Iris pigment epithelial cell (primary cell): ENCODE results near the gene TST.
"Not testable (repeated sequence)": the region's sequence is repeated elsewhere in the genome, so short reads cannot be mapped to it uniquely, and the experiment has no call there.

Experiments used
- DNase-seq: peaks from one replicate; pipeline ENCODE4 v3.0.0-alpha.2; 2011; ENCODE audit warnings: low read depth

The TST gene

DNA sequence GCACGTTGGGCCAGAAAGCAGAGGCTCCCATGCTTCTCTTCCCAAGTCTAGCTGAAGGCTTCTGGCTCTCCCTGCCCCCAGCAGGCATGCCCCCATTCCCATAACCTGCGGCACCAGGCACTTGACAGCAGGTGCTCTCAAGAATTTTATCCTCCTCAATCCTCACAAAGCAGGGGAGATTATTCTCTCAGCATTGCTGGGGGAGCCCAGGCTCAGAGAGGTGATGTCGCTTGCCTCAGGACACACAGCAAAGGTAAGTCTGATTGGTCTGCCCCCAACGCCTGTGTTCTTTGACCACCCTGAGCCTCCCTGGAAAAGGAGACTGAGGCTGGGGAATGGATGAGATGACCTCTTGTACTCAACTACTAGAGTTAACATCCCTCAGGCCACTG is 4.8 kb downstream of the TST start:
- no peak for DNase-seq

- DNase-seq = no peak
Observed at GRCh38 chr22:37012956-37013355, 6.3 kb downstream of the TST start.

DNA sequence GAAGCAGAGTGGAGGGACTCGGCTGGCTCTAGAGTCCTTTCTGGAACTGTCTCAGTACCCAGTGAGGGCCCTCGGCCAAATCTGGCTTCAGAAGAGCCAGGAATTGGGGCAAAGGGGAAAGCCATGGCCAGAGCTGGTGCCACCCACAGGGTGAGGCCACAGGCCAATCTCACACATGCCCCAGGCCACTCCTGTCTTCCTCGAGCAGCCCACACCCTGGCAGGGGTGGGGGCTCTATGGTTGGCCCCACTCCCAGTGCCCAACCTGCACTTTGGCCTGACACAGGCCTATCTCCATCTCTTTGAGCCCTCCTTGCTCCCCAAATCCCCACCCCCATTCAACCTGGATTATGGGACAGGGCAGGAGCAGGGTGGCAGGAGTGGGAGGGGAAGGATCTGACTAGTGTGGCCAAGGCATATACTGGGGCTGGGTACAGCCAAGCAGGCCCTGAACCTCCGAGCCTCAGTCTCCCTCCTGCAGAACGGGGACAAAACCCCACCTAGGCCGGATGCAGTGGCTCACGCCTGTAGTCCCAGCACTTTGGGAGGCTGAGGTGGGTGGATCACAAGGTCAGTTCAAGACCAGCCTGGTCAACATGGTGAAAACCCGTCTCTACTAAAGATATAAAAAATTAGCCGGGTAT is 6.9 kb downstream of the TST start:
- no peak for DNase-seq

DNA sequence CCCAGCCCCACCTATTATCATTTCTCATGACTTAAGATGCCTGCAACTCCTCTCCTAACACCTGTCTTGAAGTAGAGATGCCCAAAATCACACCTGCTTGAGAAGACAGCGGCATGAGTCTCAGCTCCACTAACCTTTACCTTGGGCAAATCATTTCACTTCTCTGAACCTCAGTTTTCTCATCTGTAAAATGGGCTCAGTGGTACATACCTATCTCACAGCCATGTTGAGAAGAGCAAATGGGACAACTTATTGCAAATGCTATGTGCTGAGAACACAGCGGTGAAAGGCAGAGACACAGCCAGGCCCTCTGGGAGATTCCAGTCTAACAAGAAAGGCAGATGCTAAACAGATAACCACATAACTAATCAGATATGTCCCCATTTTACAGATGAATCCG is 7.8 kb downstream of the TST start:
- DNase-seq = no peak

GRCh38 chr22:37010976-37011375 is 8.3 kb downstream of the TST start:
- DNase-seq = no peak

DNA sequence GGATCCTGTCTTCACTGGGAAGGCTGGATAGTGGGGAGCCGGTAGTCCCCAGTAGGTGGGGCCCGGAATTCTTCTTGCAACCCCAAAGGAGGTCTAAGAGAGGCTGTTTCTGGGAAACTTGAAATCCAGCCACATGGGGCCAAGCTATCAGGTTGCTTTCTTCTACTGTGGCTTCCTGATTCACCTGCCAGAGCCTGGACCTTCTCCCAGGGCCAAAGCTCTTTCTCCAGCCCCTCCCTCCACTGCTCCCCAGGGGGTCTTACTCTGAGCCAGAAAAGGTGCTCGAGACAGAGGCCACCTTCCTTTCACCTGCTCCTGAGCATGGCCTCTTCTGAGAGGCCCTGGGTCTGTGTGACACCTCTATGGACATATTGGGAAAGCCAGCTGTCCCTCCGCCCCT is 9.1 kb downstream of the TST start:
- DNase-seq = no peak

GRCh38 chr22:37009490-37009889 is 9.8 kb downstream of the TST start:
- no peak for DNase-seq

DNA sequence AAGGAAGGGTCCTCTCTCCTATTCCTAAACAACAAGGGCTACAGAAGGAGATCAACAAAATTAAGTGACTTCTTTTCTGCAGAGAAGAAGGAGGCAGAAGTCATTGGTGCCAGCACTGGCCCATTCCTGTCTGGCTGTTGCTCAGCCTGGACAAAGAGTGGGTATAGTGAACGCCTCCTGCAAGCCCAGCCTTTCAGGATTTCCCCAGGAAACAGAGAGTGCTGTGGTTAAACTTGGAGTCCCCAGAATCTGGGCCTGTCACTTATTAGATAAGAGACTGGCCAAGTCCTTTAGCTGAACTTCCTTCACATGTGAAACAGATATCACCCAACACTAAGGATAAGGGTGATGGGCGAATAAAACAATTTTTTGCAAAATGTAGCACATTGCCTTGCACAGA is 10.9 kb downstream of the TST start:
- DNase-seq = no peak

DNA sequence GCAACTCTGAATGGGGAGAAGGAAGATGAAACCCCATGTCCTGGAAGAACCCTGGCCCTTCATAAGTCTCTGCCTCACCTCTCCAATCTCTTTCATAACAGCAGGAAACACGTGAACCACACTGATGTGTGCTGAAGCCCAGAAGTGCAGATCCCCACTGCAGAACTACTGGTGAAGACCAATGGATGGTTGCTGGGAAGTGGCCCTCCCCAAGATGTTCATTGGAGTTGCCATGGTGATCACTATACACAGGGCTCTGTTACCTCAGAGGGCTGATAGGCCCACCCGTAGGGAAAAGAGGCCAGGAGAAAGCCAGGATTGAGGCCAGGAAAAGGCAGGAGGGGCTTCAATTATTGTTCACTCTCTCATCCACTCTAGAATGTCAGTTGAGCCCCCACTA is 11.6 kb downstream of the TST start:
- no peak for DNase-seq

DNA sequence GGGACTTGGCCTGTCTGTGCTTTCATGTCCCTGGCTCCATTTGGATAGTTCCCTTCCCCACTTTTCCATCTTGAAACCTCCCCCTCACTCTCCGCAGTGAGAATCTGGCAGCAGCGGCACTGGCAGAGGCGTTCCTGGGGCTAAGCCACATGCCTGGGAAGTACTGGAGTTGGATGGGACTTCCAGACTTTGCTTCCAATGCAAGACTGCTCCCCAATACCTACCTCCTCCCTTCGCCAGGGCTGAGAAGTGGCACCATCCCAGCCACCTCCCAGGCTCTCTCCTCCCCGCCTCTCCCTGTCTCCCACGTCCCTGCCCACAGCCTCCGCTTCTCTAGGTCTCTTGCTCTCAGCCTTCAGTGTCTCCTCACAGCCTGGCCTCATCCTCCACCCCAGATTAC is 16.6 kb downstream of the TST start:
- no peak for DNase-seq

- DNase-seq = no peak
Observed at GRCh38 chr22:37001826-37002225, 17.4 kb downstream of the TST start.

DNA sequence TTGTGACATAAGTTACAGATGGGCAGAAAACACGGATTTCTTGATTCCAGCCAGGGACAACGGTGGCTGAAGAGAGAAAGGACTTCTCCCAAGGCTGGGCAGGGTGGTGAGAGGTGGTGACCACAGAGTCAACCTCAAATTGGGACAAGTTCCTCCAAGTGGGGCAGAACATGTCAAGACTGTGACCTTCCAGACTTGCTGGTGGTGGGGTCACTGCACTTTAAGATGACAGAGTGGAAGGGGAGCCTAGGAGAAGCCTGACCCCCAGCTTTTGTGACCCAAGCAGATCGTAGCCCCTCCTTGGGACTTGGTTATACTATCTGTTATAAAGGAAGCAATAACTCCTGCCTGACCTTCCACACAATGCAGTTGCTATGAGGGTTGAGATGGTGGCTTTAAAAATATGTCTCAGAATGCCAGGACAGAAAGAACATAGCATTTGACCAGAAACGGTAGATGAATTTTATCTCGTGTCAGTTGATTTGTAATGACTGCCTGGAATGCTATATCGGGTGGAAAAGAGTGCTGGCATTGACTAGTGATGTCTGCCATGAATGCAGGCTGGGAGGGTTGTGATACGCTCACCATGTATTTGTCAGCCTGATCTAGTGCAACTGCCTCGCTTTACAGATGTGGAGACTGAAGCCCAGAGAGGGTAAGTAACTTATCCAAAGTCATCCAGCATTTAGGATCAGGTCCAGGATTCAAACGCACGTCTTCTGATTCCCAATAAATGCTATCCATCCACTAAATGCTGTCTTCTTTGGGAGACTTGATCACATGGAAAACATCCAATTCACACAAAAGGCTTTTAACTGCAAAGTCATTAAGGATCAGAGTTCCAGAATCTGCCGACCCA is 18.3 kb downstream of the TST start:
- DNase-seq = no peak

DNA sequence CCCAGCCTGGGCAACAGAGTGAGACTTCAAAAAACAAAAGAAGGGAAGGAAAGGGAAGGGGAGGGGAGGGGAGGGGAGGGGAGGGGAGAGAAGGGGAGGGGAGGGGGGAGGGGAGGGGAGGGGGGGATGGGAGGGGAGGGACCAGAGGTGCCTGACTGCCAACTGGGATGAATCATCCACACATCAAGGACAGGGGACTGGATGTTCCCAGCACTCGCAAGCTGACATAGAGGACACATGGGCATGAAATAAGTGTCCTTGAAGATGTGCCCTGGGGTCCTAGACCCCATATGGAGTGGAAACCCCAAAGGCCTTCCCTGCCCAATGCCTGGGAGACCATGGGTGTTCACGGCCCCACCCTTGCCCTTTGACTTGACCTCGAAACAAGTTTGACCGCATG is 19.8 kb downstream of the TST start:
- no peak for DNase-seq

- DNase-seq = peak; percentile 45
Observed at GRCh38 chr22:36998620-36999351, 20.5 kb downstream of the TST start.

DNA sequence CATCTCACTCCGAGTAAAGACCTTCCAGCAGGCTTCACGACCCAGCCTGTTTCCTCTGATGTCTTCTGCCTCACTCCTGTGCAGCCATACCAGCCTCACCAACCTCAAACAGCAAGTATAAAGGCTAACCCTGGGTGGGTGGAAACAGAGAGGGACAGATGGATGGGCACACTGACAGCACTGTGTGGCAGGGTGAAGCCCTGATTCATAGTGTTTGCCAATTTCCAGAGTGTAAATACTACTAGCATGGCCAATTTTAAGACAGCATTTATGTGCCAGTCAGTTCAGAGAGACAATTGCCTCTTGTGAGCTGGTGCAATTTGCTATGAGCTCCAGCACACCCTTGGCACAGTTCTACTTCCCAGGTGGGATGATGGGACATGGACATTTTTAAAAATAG is 21.5 kb downstream of the TST start:
- no peak for DNase-seq

- no peak for DNase-seq
Observed at GRCh38 chr22:36991206-36991605, 28.0 kb downstream of the TST start.

DNA sequence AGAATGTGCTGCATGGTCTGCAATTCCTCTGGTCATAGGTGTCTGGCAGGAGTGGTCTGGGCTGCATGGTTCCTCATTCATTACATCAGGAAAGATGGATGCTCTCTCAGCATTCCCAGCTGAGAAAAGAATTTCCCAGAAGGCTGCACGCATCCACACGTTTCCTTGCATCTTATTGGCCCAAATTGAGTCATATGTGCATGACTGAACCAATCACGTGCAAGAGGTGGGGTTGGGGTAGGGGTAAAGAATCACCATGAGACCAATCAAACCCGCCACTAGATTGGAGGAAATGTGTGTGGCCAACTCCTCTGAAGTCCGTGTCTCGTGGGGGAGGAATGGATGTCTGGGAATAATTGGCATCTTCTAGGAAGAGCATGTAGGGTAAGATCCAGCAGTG is 28.8 kb downstream of the TST start:
- no peak for DNase-seq

- not testable (repeated sequence) for DNase-seq
Observed at GRCh38 chr22:36989012-36989411, 30.2 kb downstream of the TST start.

GRCh38 chr22:36988075-36988832 is 31.0 kb downstream of the TST start:
- DNase-seq = no peak

DNA sequence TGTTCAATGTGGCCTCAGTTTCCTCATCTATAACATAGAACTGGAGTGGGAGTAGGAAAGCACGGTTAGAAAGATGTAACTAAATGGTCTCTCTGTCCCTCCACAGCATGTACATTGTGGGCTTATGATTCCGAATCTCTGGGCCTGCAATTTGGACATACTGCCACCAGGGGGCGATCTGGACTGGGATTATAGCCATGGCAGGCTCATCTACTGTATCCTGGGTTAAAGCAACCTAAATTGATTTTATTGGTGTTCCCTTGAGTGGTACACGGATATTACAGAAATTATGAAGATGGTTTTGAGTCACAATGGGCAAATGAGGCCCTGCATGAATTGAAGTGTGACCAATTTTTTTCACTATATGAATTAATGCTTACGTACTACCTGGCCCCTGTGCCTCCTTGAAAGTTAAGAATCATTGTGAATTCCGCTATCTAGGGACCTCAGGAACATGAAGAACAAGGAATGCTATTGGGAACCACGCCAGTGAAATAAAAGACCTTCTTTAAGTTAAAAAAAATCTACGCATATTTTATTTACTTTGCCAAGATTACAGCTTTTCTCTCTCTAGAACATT is 32.9 kb downstream of the TST start:
- DNase-seq = no peak

DNA sequence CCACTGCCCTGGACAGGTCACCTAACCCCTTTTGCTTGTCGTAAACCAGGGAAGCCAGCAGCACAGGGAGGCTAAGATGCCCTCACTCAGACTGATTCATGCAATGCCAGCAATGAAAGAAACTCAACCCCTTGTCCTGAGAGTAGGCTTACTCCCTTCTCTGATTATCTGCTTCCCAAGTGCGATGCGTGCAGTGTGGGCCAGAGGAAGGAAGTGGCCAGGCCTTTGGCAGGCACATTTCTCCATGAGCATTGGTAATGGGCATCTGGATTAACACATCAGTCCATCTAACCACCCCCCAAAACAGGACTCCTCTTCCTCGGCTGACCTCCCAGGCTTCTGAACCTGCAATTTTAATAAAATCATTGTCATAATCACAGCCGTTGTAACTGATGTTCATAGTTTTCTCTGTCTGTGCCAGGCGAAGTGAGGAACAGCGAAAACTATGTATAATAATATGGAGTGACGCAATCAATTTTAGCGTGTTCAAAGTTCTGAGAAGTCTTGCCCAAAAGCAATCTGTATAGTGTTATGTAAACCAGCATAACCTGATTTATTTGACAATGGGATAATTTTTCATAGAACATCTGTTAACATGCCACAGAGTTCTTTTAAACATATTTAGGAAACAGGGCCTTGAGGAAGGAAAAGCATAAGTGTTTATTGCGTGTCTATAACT is 33.9 kb downstream of the TST start:
- DNase-seq = no peak
